T-cell (primary cell): ENCODE measurements around the gene ASAP3. TPM values are rescaled to one million over a fixed set of nuclear protein-coding genes. Genes with fewer than 3 reads are reported as not detected.

Experiments used
- ATAC-seq, 4 experiments: fragments of 200-7000 bp in 3 of 4; fragments of 150-1000 bp in 1 of 4; cut with Tn5 transposase; replicated peaks in 1 of 4; 1 replicate in 3 of 4; 2 replicates in 1 of 4; pipeline ENCODE4 v1.10.0; 2021; ENCODE audit warnings: moderate library complexity in 3 of 4, mild to moderate bottlenecking in 2 of 4, moderate number of reproducible peaks in 1 of 4
- CTCF ChIA-PET, 2 donors: fragments of 300-600 bp; sonication (Branson Sonifier 250); formaldehyde crosslinking; loops; one replicate each; lab custom pipeline; 2022; ENCODE audit warnings: antibody characterized with exemption in 2 of 2; lab: Charles Lee
- POLR2A ChIA-PET, 2 donors: fragments of 300-600 bp; sonication (Branson Sonifier 250); formaldehyde crosslinking; loops; one replicate each; lab custom pipeline; 2022; ENCODE audit warnings: antibody characterized with exemption in 2 of 2; lab: Charles Lee
- DNase-seq, 35 experiments: peaks; one replicate each; pipeline versions ENCODE4 v3.0.0 to v3.0.0-alpha.2; 2013 to 2023
- H3K27ac ChIP-seq: one replicate; pipeline ENCODE4 v1.5.1; 2013; ENCODE audit warnings: low read length
- H3K27me3 ChIP-seq, 2 experiments: replicated peaks in 1 of 2; 1 replicate in 1 of 2; 2 replicates in 1 of 2; pipeline versions ENCODE4 v1.6.1 to v1.7.0; 2013; ENCODE audit warnings: low read length in 1 of 2, mixed read lengths in 1 of 2; ENCODE audit not compliant: control insufficient read depth in 2 of 2, insufficient read depth in 2 of 2; ENCODE audit errors: extremely low read depth in 1 of 2
- H3K36me3 ChIP-seq, 2 donors: 1 replicate in 1 of 2; 2 replicates in 1 of 2; pipeline versions ENCODE4 v1.6.1 to v1.7.0; 2013; ENCODE audit warnings: low read length in 1 of 2; ENCODE audit not compliant: control insufficient read depth in 2 of 2, insufficient read depth in 1 of 2; ENCODE audit errors: extremely low read depth in 1 of 2
- H3K4me1 ChIP-seq, 2 experiments: 1 replicate in 1 of 2; 2 replicates in 1 of 2; pipeline versions ENCODE4 v1.6.1 to v1.7.0; 2013; ENCODE audit warnings: low read length in 2 of 2, mixed read lengths in 1 of 2; ENCODE audit not compliant: insufficient read depth in 2 of 2, control insufficient read depth in 1 of 2; ENCODE audit errors: extremely low read depth in 1 of 2
- H3K4me3 ChIP-seq, 2 donors: 1 replicate in 1 of 2; 2 replicates in 1 of 2; pipeline versions ENCODE4 v1.5.1 to v1.7.0; 2013; ENCODE audit warnings: mild to moderate bottlenecking in 2 of 2, low read length in 1 of 2, moderate library complexity in 1 of 2; ENCODE audit not compliant: control insufficient read depth in 1 of 2; ENCODE audit errors: extremely low read depth in 1 of 2
- H3K9me3 ChIP-seq: 2 replicates; pipeline ENCODE4 v1.7.0; 2013
- H3K27ac Mint-ChIP-seq, 2 donors: one replicate each; pipeline ENCODE4 v1.8.0; 2020 to 2021; ENCODE audit warnings: mild to moderate bottlenecking in 2 of 2, mixed read lengths in 2 of 2
- H3K27me3 Mint-ChIP-seq, 2 donors: one replicate each; pipeline ENCODE4 v1.8.0; 2021 to 2022; ENCODE audit warnings: mixed read lengths in 2 of 2
- H3K36me3 Mint-ChIP-seq: one replicate; pipeline ENCODE4 v1.8.0; 2021; ENCODE audit warnings: mixed read lengths
- H3K4me1 Mint-ChIP-seq, 3 donors: one replicate each; pipeline ENCODE4 v1.8.0; 2020 to 2022; ENCODE audit warnings: mixed read lengths in 3 of 3, mild to moderate bottlenecking in 1 of 3
- H3K4me3 Mint-ChIP-seq, 3 donors: one replicate each; pipeline ENCODE4 v1.8.0; 2020 to 2022; ENCODE audit warnings: mild to moderate bottlenecking in 3 of 3, mixed read lengths in 3 of 3, moderate library complexity in 3 of 3
- H3K9me3 Mint-ChIP-seq, 3 donors: one replicate each; pipeline ENCODE4 v1.8.0; 2020 to 2022; ENCODE audit warnings: mixed read lengths in 3 of 3
- WGBS: methylation state at CpG from one replicate; pipeline ENCODE4 v1.1.5; 2013; ENCODE audit warnings: missing lambda C conversion rate; ENCODE audit not compliant: insufficient coverage; 5-methylcytosine and 5-hydroxymethylcytosine counted together
- total RNA-seq, 35 experiments: library from RNA in 6 of 35; stranded (reverse) in 6 of 35; fragments of 120-200 nt in 1 of 35; gene quantifications; one replicate each; pipeline versions ENCODE4 v1.2.1 to v1.2.4 and lab custom pipeline; 2013 to 2026

The ASAP3 gene
- total RNA-seq, 5 donors from 2014 or later (not counting 1 experiment from before 2014, with no cell fraction given), result 1.2 to 2.8 (median 2.1) TPM

DNA sequence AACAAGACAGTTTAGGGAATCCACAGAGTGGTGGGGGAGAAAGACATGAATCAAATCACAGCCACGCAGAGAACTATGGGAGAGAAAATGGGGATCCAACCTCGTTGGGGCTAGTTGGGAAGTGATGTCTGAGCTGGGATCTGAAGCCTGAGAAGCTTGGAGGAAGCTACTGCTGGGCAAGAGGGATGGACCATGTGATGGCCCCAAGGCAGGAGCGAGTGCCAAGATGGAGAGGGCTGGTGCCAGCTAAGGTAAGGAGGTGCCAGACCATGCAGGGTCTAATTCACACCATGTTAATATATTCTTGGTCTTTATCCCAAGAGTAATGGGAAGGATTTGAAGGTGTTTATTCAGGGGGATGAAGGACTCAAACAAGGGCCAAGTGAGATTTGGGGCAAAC is 41.2 kb downstream of the ASAP3 start:
- H3K9me3 ChIP-seq, result no peaks in the 10 kb centered on the region
- Mint-ChIP-seq H3K27ac (no peak overlapping the region), H3K4me3 (no peak overlapping the region), H3K27me3 (no peaks in the 10 kb centered on the region), H3K36me3 (no peaks in the 10 kb centered on the region), H3K9me3 (no peaks in the 10 kb centered on the region), H3K4me1 (no peaks in the 10 kb centered on the region)
- no peak overlapping the region for H3K27ac ChIP-seq
- H3K36me3 ChIP-seq, result no peaks in the 10 kb centered on the region
- ChIA-PET POLR2A (no interaction called here), CTCF (no interaction called here)
- ATAC-seq (no peak), DNase-seq (no peak)
- H3K4me1 ChIP-seq, result no peaks in the 10 kb centered on the region
- H3K27me3 ChIP-seq, result peaks cover 0 to 12% of the 10 kb centered on the region in 2 experiments
- no peak overlapping the region for H3K4me3 ChIP-seq
- 63% methylated on average over 2 of the region's 3 CpGs for WGBS

DNA sequence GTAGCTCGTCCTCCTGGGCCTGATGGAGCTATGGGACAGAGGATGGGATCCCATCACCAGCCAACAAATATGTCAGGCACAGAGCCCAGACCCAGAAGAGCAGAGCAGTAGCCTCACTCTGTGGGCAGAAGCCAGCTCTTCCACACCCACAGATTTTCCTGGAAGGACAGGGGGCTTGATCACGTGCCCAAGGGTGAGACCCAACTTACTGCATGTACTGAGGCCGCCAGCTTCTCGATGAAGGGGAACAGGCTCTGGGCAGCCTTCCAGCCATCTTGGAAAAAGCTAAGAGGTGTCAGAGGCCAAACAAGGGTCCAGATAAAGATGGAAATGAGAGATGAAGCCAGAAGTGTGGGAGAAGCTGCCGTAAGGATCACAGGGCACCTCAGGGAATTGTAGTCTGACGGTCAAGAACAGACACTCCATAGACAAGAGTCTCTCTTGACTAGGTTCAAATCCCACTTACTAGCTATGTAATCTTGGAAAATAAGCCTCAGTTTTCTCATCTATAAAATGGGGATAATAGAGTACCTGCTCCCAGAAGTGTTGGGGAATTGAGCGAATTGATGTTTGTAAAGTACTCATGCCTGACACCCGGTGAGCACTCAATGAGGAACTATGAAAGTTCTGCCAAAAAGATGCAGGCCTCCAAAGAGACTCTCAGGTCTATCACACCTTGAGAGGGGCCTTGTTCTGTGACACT is 42.4 kb downstream of the ASAP3 start:
- H3K36me3 Mint-ChIP-seq, result no peaks in the 10 kb centered on the region
- H3K4me1 Mint-ChIP-seq, result no peaks in the 10 kb centered on the region
- ATAC-seq, result no peak
- Histone ChIP-seq H3K36me3 (no peaks in the 10 kb centered on the region), H3K27me3 (peaks cover 0 to 17% of the 10 kb centered on the region in 2 experiments), H3K9me3 (no peaks in the 10 kb centered on the region), H3K4me1 (peaks cover 0 to 4% of the 10 kb centered on the region in 2 experiments), H3K4me3 (no peak overlapping the region), H3K27ac (no peak overlapping the region)
- H3K27ac Mint-ChIP-seq, result no peak overlapping the region
- H3K9me3 Mint-ChIP-seq, result no peaks in the 10 kb centered on the region
- DNase-seq, result no peak
- ChIA-PET CTCF (no interaction called here), POLR2A (no interaction called here)
- WGBS, result 71% methylated on average over 5 of the region's 8 CpGs
- H3K27me3 Mint-ChIP-seq, result no peaks in the 10 kb centered on the region
- no peak overlapping the region for H3K4me3 Mint-ChIP-seq

DNA sequence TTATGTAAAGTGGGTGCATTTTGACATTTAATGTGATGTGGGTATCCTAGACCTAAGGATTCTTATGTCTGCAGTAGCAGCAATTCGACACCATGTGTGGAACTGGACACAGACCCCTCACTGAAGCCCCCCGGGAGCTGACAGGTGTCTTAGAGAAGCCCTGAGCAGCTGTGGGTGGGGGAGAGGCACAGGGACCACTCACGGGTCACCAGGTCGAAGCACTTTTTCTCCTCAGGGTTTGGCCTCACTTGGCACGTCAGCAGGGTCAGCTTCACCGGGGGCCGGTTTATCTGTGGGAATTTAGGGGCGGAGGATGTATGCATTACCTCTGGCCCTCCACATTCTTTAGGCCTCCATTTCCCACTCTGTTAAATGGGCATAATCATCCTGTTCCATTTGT is 45.4 kb downstream of the ASAP3 start:
- Mint-ChIP-seq H3K27ac (no peak overlapping the region), H3K27me3 (no peaks in the 10 kb centered on the region), H3K4me1 (no peaks in the 10 kb centered on the region), H3K36me3 (no peaks in the 10 kb centered on the region), H3K9me3 (no peaks in the 10 kb centered on the region), H3K4me3 (no peak overlapping the region)
- Histone ChIP-seq H3K36me3 (no peaks in the 10 kb centered on the region), H3K9me3 (no peaks in the 10 kb centered on the region), H3K27me3 (peaks cover 0 to 17% of the 10 kb centered on the region in 2 experiments), H3K27ac (no peak overlapping the region), H3K4me1 (peaks cover 0 to 4% of the 10 kb centered on the region in 2 experiments), H3K4me3 (no peak overlapping the region)
- WGBS, result 62% methylated on average over 2 of the region's 8 CpGs
- ChIA-PET CTCF (no interaction called here), POLR2A (no interaction called here)
- DNase-seq (no peak), ATAC-seq (no peak)

DNA sequence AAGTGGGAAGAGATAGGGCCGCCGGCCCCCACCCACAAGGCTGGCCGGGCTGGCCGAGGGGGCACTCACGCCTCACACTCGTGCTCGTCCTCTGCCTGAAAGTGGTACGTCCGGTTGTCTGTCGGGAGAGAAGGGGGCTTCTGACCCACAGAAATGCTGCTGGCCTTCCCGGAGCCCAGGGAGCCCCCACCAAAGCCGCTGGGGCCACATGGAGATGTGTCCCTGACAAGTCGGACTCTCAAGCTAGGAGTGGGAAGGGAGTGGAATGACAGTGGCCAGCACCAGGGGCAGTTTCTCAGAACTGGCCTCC is 46.7 kb downstream of the ASAP3 start:
- Mint-ChIP-seq H3K9me3 (no peaks in the 10 kb centered on the region), H3K4me3 (no peak overlapping the region), H3K36me3 (no peaks in the 10 kb centered on the region), H3K27me3 (no peaks in the 10 kb centered on the region), H3K4me1 (no peaks in the 10 kb centered on the region), H3K27ac (no peak overlapping the region)
- POLR2A ChIA-PET, result interaction anchor here in 1 of 2 donors (0.7 kb wide), 1 partner anchor 107 kb away, joined by 5 read pairs; no protein-coding TSS in a partner anchor
- no peaks in the 10 kb centered on the region for H3K9me3 ChIP-seq
- H3K27ac ChIP-seq, result no peak overlapping the region
- DNase-seq, result no peak
- no peaks in the 10 kb centered on the region for H3K36me3 ChIP-seq
- CTCF ChIA-PET, result no interaction called here
- peaks cover 0 to 4% of the 10 kb centered on the region in 2 experiments for H3K4me1 ChIP-seq
- WGBS, result 90% methylated on average over 13 of the region's 13 CpGs
- H3K27me3 ChIP-seq, result peaks cover 0 to 17% of the 10 kb centered on the region in 2 experiments
- no peak overlapping the region for H3K4me3 ChIP-seq
- no peak for ATAC-seq

DNA sequence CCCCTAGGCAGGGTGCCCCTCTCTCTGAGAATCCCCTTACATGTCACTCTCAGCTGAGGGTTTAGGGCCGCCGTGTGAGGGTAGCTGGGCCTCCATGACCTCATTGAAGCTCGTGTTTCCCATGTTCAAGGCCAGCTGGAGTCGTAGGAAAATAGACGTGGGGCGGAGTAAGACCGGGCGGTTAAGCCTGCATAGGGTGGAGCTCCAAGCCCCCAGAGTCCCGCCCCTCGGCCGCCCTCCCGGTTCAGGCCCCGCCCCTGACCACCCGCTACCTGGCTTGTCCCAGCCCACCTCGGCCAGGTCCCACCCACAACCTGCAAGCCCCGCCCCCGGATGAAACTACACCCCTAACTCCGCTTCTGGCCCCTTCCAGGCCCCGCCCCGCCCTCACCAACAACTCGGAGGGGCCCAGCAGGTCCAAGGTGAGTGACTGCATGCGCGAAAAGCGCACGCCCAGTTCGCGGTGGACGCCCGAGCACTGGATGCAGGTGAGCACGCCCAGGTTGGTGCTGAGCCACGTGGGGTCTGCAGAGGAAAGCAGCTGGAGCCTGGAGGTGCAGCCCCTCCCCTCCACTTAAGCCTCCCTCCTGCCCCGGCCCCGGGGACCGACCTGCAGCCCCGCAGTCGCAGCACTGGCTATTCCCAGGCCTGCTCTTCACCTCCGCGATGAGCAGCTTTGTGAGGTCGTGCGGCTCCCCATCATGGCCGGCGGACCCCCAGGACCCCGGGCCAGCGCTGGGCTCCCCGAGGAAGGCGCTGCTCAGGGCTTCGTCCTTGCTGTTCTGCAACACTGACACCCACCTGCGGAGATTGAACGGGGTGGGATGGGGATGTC is 47.2 kb downstream of the ASAP3 start:
- H3K36me3 ChIP-seq, result no peaks in the 10 kb centered on the region
- POLR2A ChIA-PET, result interaction anchor here in 1 of 2 donors (0.7 kb wide), 1 partner anchor 108 kb away, joined by 5 read pairs; no protein-coding TSS in a partner anchor
- peak in 30 of 35 experiments; percentile 8 to 59 (median 30) for DNase-seq
- H3K9me3 ChIP-seq, result no peaks in the 10 kb centered on the region
- peaks cover 0 to 17% of the 10 kb centered on the region in 2 experiments for H3K27me3 ChIP-seq
- CTCF ChIA-PET, result no interaction called here
- peaks cover 0 to 4% of the 10 kb centered on the region in 2 experiments for H3K4me1 ChIP-seq
- no peak overlapping the region for H3K4me3 ChIP-seq
- no peaks in the 10 kb centered on the region for H3K36me3 Mint-ChIP-seq
- H3K27ac ChIP-seq, result no peak overlapping the region
- no peaks in the 10 kb centered on the region for H3K9me3 Mint-ChIP-seq
- peak; percentile 52 to 85 (median 66) for ATAC-seq
- 70% methylated on average over 41 of the region's 49 CpGs for WGBS
- no peak overlapping the region for H3K4me3 Mint-ChIP-seq
- H3K4me1 Mint-ChIP-seq, result no peaks in the 10 kb centered on the region
- H3K27ac Mint-ChIP-seq, result no peak overlapping the region
- no peaks in the 10 kb centered on the region for H3K27me3 Mint-ChIP-seq

DNA sequence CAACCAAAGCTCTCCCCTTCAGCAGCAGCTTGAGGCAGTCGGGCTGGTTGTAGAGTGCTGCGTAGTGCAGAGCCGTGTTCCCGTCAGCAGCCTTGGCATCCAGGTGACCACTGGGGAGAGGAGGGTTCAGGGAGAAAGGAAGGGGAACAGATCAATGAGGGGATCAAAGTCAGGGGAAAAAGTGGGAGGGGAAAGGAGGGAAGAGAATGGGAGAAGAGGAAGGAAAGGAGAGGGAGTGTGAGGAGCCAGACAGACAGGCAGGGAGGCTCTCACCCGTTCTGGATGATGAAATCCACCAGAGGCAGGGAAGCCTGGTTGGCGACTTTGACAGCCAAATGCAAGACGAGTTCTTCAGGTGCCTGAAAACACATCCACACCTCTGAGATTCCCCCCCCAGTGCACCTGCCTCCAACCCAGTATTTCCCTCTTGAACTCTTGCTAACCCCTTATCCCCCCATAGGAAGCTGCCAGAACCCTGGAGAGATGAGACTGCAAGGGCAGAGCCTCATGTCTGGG is 49.7 kb downstream of the ASAP3 start:
- Mint-ChIP-seq H3K36me3 (no peaks in the 10 kb centered on the region), H3K4me3 (no peak overlapping the region), H3K27me3 (no peaks in the 10 kb centered on the region), H3K27ac (no peak overlapping the region), H3K4me1 (peaks cover 0 to 3% (median 0%) of the 10 kb centered on the region in 3 donors), H3K9me3 (no peaks in the 10 kb centered on the region)
- ChIA-PET POLR2A (no interaction called here), CTCF (no interaction called here)
- Histone ChIP-seq H3K27me3 (peaks cover 0 to 11% of the 10 kb centered on the region in 2 experiments), H3K36me3 (no peaks in the 10 kb centered on the region), H3K9me3 (no peaks in the 10 kb centered on the region), H3K27ac (no peak overlapping the region), H3K4me3 (no peak overlapping the region), H3K4me1 (peaks cover 0 to 4% of the 10 kb centered on the region in 2 experiments)
- no peak for DNase-seq
- 92% methylated on average over 4 of the region's 7 CpGs for WGBS
- no peak for ATAC-seq
